Prostate gland (tissue), 2 donors: ENCODE measurements around the gene SLC66A3. TPM values are rescaled to one million over a fixed set of nuclear protein-coding genes. Genes with fewer than 3 reads are reported as not detected.

ENCODE experiments used
- DNase-seq: peaks from one replicate; pipeline ENCODE4 v3.0.0-alpha.2; 2019; ENCODE audit warnings: low spot score
- H3K27ac ChIP-seq, 2 donors: fragments of 200-600 bp; sonication (generic); 2 replicates each; pipeline ENCODE4 v1.5.1; 2017 to 2019
- H3K27me3 ChIP-seq: fragments of 200-600 bp; sonication (generic); replicated peaks from 2 replicates; pipeline ENCODE4 v1.5.1; 2019; ENCODE audit not compliant: insufficient read depth
- H3K36me3 ChIP-seq, 2 donors: fragments of 200-600 bp; sonication (generic); 1 replicate in 1 of 2; 2 replicates in 1 of 2; pipeline versions ENCODE4 v1.5.1 to v1.8.1; 2017 to 2019
- H3K4me1 ChIP-seq: fragments of 200-600 bp; sonication (generic); replicated peaks from 2 replicates; pipeline ENCODE4 v1.5.1; 2019
- H3K4me3 ChIP-seq, 2 donors: fragments of 200-600 bp; sonication (generic); 2 replicates each; pipeline ENCODE4 v1.5.1; 2017 to 2019
- H3K9me3 ChIP-seq: fragments of 200-600 bp; sonication (generic); 2 replicates; pipeline ENCODE4 v1.5.1; 2017
- POLR2A ChIP-seq: fragments of 450-650 bp; IDR thresholded peaks from one replicate; pipeline ENCODE4 v1.6.1; 2016; ENCODE audit warnings: antibody characterized with exemption, mild to moderate bottlenecking
- POLR2AphosphoS5 ChIP-seq: sonication (generic); formaldehyde crosslinking; IDR thresholded peaks from one replicate; pipeline ENCODE4 v1.6.1; 2017; ENCODE audit warnings: antibody characterized with exemption
- WGBS: methylation state at CpG from one replicate; pipeline ENCODE4 v1.1.5; 2018; 5-methylcytosine and 5-hydroxymethylcytosine counted together
- intact Hi-C: fragments of 100-400 bp; cut with DNase I; formaldehyde crosslinking; loops from one replicate; pipeline ENCODE4 v1.14.2; 2022
- total RNA-seq, 2 donors: library from RNA; depleted of rRNA; stranded (reverse); fragments of >200 nt; gene quantifications; one replicate each; pipeline ENCODE4 v1.1.0, GENCODE V29; 2016
- TF ChIP-seq, protein P1 (sequence below), 4 experiments: fragments of 200-600 bp in 2 of 4; fragments of 450-650 bp in 2 of 4; sonication (generic) in 2 of 4; IDR thresholded peaks; 1 replicate in 3 of 4; 2 replicates in 1 of 4; pipeline ENCODE4 v1.5.1; 2016 to 2019; ENCODE audit warnings: antibody characterized with exemption in 4 of 4, mild to moderate bottlenecking in 2 of 4, moderate library complexity in 2 of 4

Gene SLC66A3
- total RNA-seq, 2 donors from 2014 or later: 50.6 to 77.4 TPM

DNA sequence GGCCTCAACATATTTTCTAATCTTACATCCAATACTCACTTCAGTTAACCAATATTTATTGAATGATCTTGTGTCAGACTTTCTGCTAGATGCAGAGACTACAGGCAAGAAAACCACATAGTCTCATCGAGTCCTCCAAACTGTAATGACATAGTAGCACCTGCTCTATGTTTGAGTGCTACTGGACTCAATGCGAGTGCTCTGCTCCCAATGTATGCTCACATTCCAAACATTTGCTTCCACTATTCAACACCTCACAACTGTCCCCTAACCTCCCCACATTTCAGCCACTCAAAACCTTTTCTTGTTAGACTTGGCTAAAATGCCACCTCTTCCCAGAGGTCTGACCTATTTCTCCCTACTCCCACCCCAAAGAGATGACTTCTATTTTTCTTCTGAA, 65.2 kb downstream of the SLC66A3 start:
- no peaks in the 10 kb centered on the region for H3K27me3 ChIP-seq
- intact Hi-C loops: no loop called here
- H3K9me3 ChIP-seq: no peaks in the 10 kb centered on the region
- TF ChIP-seq POLR2AphosphoS5: no peak
- no peak for TF ChIP-seq POLR2A
- TF ChIP-seq, protein P1, sequence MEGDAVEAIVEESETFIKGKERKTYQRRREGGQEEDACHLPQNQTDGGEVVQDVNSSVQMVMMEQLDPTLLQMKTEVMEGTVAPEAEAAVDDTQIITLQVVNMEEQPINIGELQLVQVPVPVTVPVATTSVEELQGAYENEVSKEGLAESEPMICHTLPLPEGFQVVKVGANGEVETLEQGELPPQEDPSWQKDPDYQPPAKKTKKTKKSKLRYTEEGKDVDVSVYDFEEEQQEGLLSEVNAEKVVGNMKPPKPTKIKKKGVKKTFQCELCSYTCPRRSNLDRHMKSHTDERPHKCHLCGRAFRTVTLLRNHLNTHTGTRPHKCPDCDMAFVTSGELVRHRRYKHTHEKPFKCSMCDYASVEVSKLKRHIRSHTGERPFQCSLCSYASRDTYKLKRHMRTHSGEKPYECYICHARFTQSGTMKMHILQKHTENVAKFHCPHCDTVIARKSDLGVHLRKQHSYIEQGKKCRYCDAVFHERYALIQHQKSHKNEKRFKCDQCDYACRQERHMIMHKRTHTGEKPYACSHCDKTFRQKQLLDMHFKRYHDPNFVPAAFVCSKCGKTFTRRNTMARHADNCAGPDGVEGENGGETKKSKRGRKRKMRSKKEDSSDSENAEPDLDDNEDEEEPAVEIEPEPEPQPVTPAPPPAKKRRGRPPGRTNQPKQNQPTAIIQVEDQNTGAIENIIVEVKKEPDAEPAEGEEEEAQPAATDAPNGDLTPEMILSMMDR (IDR thresholded peaks at IDR 0.05): no peak
- no peaks in the 10 kb centered on the region for H3K4me1 ChIP-seq
- DNase-seq: no peak
- no peak overlapping the region for H3K27ac ChIP-seq
- no peak overlapping the region for H3K4me3 ChIP-seq
- WGBS: 92% methylated on average over 2 of the region's 2 CpGs
- peaks cover 0 to 3% of the 10 kb centered on the region in 2 donors for H3K36me3 ChIP-seq

DNA sequence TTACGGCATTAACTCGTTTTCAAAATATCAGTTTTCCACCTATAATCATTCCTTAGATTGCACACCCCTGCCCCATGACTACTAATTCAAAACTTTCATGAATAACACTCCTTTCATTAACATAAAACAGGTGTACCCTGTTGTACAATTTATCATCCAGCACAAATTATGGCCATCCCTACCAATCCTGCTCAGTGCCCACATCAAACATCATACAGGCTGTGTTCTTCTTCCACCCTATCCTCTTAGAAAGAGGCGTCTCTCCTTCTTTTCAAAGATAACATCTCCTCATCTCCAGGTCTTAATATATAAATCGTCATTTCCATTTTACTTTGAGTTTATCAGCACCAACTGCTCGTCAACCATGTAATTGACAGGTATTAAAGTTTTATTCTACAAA, 67.6 kb downstream of the SLC66A3 start:
- DNase-seq: no peak
- Histone ChIP-seq H3K36me3 (peaks cover 0 to 3% of the 10 kb centered on the region in 2 donors), H3K27ac (no peak overlapping the region), H3K9me3 (no peaks in the 10 kb centered on the region), H3K27me3 (no peaks in the 10 kb centered on the region), H3K4me1 (no peaks in the 10 kb centered on the region), H3K4me3 (no peak overlapping the region)
- no peak for TF ChIP-seq POLR2A
- TF ChIP-seq, protein P1 (IDR thresholded peaks at IDR 0.05): no peak
- TF ChIP-seq POLR2AphosphoS5: no peak
- 83% methylated on average over 5 of the region's 5 CpGs for WGBS
- intact Hi-C loops: no loop called here

DNA sequence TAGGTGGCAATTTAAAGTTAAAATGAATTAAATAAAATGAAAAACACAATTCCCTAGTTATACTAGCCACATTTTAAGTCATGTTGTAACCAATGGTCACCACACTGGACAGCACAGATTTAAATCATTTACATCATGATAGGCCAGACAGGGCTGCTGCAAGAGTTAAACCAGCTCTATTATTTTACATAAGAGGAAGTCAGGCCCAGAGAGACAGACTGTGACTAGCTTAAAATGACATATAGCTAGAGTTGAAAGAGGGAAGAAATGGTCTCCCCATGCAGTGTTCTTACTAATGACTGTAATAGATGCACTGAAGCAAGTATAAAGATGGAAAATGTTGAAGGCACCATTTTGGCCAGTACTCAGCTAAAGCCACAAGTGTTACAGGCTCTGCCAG, 69.6 kb downstream of the SLC66A3 start:
- Histone ChIP-seq H3K4me3 (no peak overlapping the region), H3K36me3 (peaks cover 0 to 3% of the 10 kb centered on the region in 2 donors), H3K27ac (no peak overlapping the region), H3K9me3 (no peaks in the 10 kb centered on the region), H3K4me1 (no peaks in the 10 kb centered on the region), H3K27me3 (no peaks in the 10 kb centered on the region)
- no peak for TF ChIP-seq POLR2A
- no peak for TF ChIP-seq POLR2AphosphoS5
- TF ChIP-seq, protein P1 (IDR thresholded peaks at IDR 0.05): no peak
- intact Hi-C loops: no loop called here
- DNase-seq: no peak

DNA sequence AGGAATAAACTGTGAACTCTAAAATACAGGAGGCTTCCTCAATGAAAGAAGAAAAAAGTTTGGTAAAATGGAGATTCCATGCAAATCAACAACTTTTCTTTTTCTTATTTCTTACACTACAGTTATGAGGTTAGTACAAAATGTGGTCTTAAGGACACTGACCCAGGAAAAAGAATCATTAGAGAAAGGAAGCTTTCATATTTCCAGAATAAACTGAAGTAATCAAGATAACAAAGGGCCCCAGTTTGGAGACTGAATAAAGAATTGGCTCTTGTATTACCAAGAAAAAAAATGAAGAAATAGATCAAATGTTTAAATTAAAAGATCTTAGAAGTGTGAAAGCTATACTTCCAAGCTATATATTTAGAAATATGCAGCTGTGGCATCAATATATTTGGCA, 72.3 kb downstream of the SLC66A3 start:
- no peak for TF ChIP-seq POLR2AphosphoS5
- no peak for TF ChIP-seq POLR2A
- TF ChIP-seq, protein P1 (IDR thresholded peaks at IDR 0.05): no peak
- Histone ChIP-seq H3K9me3 (no peaks in the 10 kb centered on the region), H3K4me3 (no peak overlapping the region), H3K27ac (no peak overlapping the region), H3K4me1 (no peaks in the 10 kb centered on the region), H3K27me3 (no peaks in the 10 kb centered on the region), H3K36me3 (no peaks in the 10 kb centered on the region)
- intact Hi-C loops: no loop called here
- no peak for DNase-seq

Other genes with a start within 250 kb of the SLC66A3 start
- gene KCNF1, start 243.5 kb upstream of the SLC66A3 start, total RNA-seq: 1 to 10 TPM in 1 of 2 donors, not detected in 1; 1.0 TPM
- 10 to 100 TPM; 29.6 to 32.2 TPM for gene ROCK2, start 189.2 kb downstream of the SLC66A3 start, total RNA-seq